ENCODE data around the gene PRPS1L1.

DNA sequence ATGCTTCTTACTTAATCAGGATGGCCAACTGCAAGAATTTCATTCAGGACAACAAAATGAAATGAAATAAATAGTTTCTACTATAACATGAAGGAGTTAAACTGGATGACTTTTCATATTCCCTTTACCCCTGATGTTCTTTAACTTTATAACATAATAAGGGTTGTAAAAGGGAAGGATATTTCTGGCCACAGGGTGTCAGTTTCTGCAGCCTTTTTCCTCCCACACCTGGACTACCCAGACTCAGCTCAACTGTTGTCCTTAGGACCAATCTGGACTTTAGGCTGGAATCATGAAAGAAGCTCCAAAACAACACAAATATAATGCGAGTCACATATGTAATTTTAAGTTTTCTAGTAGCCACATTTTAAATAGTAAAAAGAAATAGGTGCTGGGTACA, 43.4 kb downstream of the PRPS1L1 start:
- TF ChIP-seq SRF (IDR thresholded peaks at IDR 0.05; ENCODE audit: low read depth, low read length): no peak
- TF ChIP-seq CEBPB (IDR thresholded peaks at IDR 0.05; ENCODE audit: low read depth, low read length): no peak
